ENCODE measurements around the gene AFF1.

DNA sequence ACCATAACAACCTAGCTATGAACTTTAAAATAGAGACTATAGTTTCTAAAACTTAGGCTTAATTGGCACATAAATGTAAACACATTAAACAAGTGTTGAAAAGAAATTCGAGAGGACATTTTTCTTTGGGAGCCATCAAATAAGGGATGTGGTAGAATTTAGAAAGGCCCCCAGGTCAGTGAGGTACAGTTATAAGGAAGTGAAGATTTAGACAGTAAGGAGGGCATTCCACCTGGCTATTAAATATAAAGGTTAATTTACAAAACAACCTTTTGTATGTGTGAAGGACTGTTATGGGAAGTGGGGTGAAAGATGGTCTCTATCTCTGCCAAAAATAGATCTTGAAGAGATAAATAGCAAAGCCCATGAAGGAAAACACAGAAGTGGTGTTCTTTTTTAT is 83.9 kb downstream of the AFF1 start:
- TF ChIP-seq, protein P1, sequence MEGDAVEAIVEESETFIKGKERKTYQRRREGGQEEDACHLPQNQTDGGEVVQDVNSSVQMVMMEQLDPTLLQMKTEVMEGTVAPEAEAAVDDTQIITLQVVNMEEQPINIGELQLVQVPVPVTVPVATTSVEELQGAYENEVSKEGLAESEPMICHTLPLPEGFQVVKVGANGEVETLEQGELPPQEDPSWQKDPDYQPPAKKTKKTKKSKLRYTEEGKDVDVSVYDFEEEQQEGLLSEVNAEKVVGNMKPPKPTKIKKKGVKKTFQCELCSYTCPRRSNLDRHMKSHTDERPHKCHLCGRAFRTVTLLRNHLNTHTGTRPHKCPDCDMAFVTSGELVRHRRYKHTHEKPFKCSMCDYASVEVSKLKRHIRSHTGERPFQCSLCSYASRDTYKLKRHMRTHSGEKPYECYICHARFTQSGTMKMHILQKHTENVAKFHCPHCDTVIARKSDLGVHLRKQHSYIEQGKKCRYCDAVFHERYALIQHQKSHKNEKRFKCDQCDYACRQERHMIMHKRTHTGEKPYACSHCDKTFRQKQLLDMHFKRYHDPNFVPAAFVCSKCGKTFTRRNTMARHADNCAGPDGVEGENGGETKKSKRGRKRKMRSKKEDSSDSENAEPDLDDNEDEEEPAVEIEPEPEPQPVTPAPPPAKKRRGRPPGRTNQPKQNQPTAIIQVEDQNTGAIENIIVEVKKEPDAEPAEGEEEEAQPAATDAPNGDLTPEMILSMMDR (IDR thresholded peaks at IDR 0.05), result no peak
- no peak for TF ChIP-seq POLR2AphosphoS5 (IDR thresholded peaks at IDR 0.05)

Data from gastroesophageal sphincter (tissue), 3 donors.